GM13976 (cell line): ENCODE results near the gene PLEKHG4.

Experiments used
- DNase-seq: peaks from one replicate; pipeline ENCODE4 v3.0.0; 2012; ENCODE audit warnings: low spot score
- CTCF ChIP-seq: IDR thresholded peaks from 2 replicates; pipeline ENCODE4 v1.5.1; 2012; ENCODE audit warnings: borderline replicate concordance, mild to moderate bottlenecking; ENCODE audit not compliant: insufficient read depth; ENCODE audit errors: extremely low read depth, missing control alignments, control extremely low read depth
- in situ Hi-C: fragments of 300-500 bp; cut with MboI; formaldehyde crosslinking; loops from one replicate; pipeline ENCODE4 v1.12.0; 2022; ENCODE audit warnings: low sequenced_read_pairs, mixed read lengths, inconsistent platforms; ENCODE audit not compliant: unreplicated experiment

PLEKHG4 gene

GRCh38 chr16:67241008-67241900, 38.1 kb upstream of the PLEKHG4 start:
- in situ Hi-C loops: no loop called here
- TF ChIP-seq CTCF: no peak
- DNase-seq: no peak

DNA sequence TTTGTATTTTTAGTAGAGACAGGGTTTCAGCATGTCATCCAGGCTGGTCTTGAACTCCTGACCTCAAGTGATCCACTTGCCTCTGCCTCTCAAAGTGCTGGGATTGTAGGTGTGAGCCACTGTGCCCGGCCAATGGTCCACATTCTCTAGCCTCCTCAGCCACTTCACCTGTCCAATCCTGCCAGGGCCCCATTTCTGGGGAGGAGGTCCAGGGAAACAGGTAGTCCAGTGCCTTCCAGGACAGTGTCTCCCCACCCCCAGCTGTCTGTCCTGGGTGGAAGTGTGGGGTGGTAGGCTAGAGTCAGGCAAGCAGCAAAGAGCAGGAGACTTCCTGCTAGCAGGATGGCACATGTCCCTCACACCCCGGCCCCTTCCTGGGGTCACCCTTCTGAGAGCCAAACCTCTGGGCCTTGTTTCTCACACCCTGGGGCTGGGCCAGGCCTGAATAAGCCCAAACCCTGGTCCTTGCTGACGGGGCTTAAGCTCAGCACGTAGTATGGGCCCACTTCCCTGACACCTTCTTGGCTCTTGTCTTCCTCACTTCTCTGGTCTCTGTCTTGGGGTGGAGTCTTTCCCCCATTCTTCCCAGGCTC, 37.1 kb upstream of the PLEKHG4 start:
- no peak for TF ChIP-seq CTCF
- no peak for DNase-seq
- in situ Hi-C loops: no loop called here

DNA sequence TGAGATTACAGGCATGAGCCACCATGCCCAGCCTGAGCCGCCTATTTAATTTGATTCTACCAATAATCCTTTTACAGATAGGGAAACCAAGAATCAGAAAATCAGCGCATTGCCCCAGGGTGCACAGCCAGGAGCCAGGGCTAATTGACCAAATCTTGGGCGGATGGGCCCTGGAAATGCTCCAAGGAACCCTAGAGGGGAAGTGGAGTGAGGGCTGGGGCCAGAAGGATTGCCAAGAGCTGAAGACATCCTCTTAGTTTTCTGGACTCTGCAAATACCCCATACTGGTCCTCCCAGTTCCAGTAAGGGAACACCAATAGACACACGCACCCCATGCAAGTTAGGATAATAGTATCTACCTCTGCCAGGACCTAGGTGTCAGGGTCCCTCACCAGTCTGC, 35.9 kb upstream of the PLEKHG4 start:
- no peak for TF ChIP-seq CTCF
- no peak for DNase-seq
- in situ Hi-C loops: no loop called here

DNA sequence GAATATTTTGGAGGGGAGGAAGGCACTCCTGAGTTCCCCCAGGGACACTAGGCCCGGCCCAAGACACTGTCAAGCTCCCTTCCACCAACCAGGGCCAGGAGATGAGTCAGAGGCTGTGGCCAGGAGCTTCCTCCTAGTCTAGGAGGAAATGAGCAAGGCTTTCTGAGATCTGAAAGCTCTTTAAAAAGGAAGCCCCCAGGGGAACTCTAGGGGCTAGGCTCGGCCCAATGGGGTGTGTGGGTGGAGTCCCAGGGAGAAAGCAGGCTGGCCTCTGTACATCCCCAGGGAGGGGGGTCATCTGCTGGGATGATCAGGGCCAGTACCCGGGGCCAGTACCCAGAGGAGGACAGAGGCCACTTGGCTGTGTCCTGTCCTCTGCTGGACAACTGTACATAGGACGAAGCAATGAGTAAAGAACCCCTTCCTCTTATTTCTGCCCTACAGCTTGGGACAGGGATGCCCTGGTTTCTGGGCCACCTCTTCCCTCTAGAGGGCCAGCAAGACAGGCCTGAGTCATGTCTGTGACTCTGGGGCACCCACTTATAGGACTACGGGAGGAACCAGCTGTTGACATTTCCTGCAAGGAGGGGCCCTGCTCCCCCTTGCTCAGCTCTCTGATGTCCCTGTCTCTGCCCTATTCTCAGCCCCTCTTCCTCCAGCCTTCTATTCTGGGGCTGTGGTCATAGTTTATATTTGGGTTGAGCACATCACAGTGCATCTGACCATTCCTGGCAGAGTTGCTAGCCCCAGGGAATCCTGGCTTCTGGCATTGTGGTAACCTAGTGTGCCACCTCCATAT, 34.7 kb upstream of the PLEKHG4 start:
- DNase-seq: peak; percentile 87
- in situ Hi-C loops: no loop called here
- TF ChIP-seq CTCF: no peak

- in situ Hi-C loops: no loop called here
- no peak for DNase-seq
- no peak for TF ChIP-seq CTCF
These were observed 34.1 kb upstream of the PLEKHG4 start for GRCh38 chr16:67245186-67245585.

- no peak for TF ChIP-seq CTCF
- in situ Hi-C loops: no loop called here
- DNase-seq: no peak
These were observed 33.7 kb upstream of the PLEKHG4 start for GRCh38 chr16:67245674-67246080.
